ENCODE results near the gene BCL2L12.

DNA sequence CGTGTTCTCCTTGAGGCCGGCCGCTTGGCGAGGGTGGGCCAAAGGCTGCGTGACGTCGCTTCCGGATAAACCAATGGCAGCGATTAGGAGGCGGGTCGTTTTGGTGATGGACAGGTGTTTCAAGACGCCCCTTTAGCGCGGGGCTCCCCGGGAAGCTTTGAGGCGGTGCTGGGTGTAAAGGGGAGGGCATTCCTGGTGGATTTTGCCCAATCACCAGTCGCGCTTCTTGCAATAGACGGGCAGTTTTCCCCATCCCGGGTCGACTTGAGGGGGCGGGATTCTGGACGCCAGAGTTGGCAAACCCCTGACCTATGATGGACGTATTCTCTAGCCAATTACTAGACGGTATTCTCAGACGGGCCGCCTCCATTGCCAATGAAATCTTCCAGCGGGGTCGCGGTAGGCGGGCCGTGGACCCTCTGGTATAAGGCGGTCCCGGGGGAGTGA, 11.1 kb downstream of the BCL2L12 start:
- TF ChIP-seq, protein P1, sequence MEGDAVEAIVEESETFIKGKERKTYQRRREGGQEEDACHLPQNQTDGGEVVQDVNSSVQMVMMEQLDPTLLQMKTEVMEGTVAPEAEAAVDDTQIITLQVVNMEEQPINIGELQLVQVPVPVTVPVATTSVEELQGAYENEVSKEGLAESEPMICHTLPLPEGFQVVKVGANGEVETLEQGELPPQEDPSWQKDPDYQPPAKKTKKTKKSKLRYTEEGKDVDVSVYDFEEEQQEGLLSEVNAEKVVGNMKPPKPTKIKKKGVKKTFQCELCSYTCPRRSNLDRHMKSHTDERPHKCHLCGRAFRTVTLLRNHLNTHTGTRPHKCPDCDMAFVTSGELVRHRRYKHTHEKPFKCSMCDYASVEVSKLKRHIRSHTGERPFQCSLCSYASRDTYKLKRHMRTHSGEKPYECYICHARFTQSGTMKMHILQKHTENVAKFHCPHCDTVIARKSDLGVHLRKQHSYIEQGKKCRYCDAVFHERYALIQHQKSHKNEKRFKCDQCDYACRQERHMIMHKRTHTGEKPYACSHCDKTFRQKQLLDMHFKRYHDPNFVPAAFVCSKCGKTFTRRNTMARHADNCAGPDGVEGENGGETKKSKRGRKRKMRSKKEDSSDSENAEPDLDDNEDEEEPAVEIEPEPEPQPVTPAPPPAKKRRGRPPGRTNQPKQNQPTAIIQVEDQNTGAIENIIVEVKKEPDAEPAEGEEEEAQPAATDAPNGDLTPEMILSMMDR (IDR thresholded peaks at IDR 0.05 in 8 of 11, conservative IDR thresholded peaks at IDR 0.05 in 3 of 11) = no peak
- TF ChIP-seq POLR2A (IDR thresholded peaks at IDR 0.05) = no peak

Data from spleen (tissue), 7 donors.